ENCODE results near the gene OR52D1. TPM values are rescaled to one million over a fixed set of nuclear protein-coding genes. Genes with fewer than 3 reads are reported as not detected.

Gene OR52D1
- total RNA-seq, 2 donors from 2014 or later, result not detected

GRCh38 chr11:5505363-5506048 lies 17.0 kb downstream of the OR52D1 start:
- no peaks in the 10 kb centered on the region for H3K4me1 ChIP-seq
- H3K27ac ChIP-seq, result no peak overlapping the region
- H3K27me3 ChIP-seq, result no peaks in the 10 kb centered on the region
- TF ChIP-seq CTCF (IDR thresholded peaks at IDR 0.05), result no peak
- no peak overlapping the region for H3K4me3 ChIP-seq
- DNase-seq (ENCODE audit: low spot score), result no peak
- H3K9me3 ChIP-seq, result no peaks in the 10 kb centered on the region
- no peaks in the 10 kb centered on the region for H3K36me3 ChIP-seq

- no peak for TF ChIP-seq CTCF (IDR thresholded peaks at IDR 0.05)
- H3K36me3 ChIP-seq, result no peaks in the 10 kb centered on the region
Measured at GRCh38 chr11:5507177-5507932, 18.9 kb downstream of the OR52D1 start.

GRCh38 chr11:5507933-5508305 lies 19.4 kb downstream of the OR52D1 start:
- Histone ChIP-seq H3K4me3 (no peak overlapping the region), H3K9me3 (no peaks in the 10 kb centered on the region), H3K4me1 (no peaks in the 10 kb centered on the region), H3K36me3 (no peaks in the 10 kb centered on the region), H3K27ac (no peak overlapping the region), H3K27me3 (no peaks in the 10 kb centered on the region)
- no peak for TF ChIP-seq CTCF (IDR thresholded peaks at IDR 0.05)
- no peak for DNase-seq (ENCODE audit: low spot score)

More at GRCh38 chr11:5507177-5507932, 18.9 kb downstream of the OR52D1 start:
- DNase-seq (ENCODE audit: low spot score), result no peak
- Histone ChIP-seq H3K27ac (no peak overlapping the region), H3K4me3 (no peak overlapping the region), H3K4me1 (no peaks in the 10 kb centered on the region), H3K9me3 (no peaks in the 10 kb centered on the region), H3K27me3 (no peaks in the 10 kb centered on the region)

GRCh38 chr11:5508605-5509004 lies 20.1 kb downstream of the OR52D1 start:
- Histone ChIP-seq H3K27me3 (no peaks in the 10 kb centered on the region), H3K36me3 (no peaks in the 10 kb centered on the region), H3K4me1 (no peaks in the 10 kb centered on the region), H3K4me3 (no peak overlapping the region), H3K9me3 (no peaks in the 10 kb centered on the region), H3K27ac (no peak overlapping the region)
- no peak for TF ChIP-seq CTCF (IDR thresholded peaks at IDR 0.05)
- DNase-seq (ENCODE audit: low spot score), result no peak

- no peak for TF ChIP-seq CTCF (IDR thresholded peaks at IDR 0.05)
- Histone ChIP-seq H3K4me1 (no peaks in the 10 kb centered on the region), H3K4me3 (no peak within 1 kb of the TSS), H3K27me3 (no peaks in the 10 kb centered on the region), H3K9me3 (no peaks in the 10 kb centered on the region), H3K27ac (no peak within 1 kb of the TSS), H3K36me3 (no peaks in the 10 kb centered on the region)
- DNase-seq (ENCODE audit: low spot score), result no peak
Measured at GRCh38 chr11:5509803-5510202, 21.3 kb downstream of the OR52D1 start, which contains the start of gene UBQLN3. Gene UBQLN3 (minus strand): TSS chr11:5509957. CDS start chr11:5509558, 399 bp downstream.

All from right atrium auricular region (tissue), 2 donors.